IMR-90 (cell line): ENCODE data around the gene NRF1. TPM values are rescaled to one million over a fixed set of nuclear protein-coding genes. Genes with fewer than 3 reads are reported as not detected.
A peak's percentile ranks its signal among the peaks of the same experiment; 100 is the strongest.

Experiments used
- ATAC-seq: fragments of 200-7000 bp; cut with Tn5 transposase; 2 replicates; pipeline ENCODE4 v1.9.1; 2020; ENCODE audit warnings: low read depth, mild to moderate bottlenecking, moderate library complexity
- BruUV-seq: library from RNA; stranded (reverse); fragments of 400-500 nt; replicated peaks from 2 replicates; lab custom pipeline; 2021; lab: Mats Ljungman, UMichigan
- CTCF ChIA-PET: fragments of 300-600 bp; formaldehyde crosslinking; extraction: SDS; loops from one replicate; lab custom pipeline; 2021; ENCODE audit warnings: antibody characterized with exemption; lab: Yijun Ruan, JAX
- POLR2A ChIA-PET: fragments of 300-600 bp; sonication (Branson Sonifier 250); formaldehyde crosslinking; loops from one replicate; lab custom pipeline; 2022; ENCODE audit warnings: antibody characterized with exemption; ENCODE audit not compliant: unreplicated experiment; lab: Charles Lee
- DNase-seq: peaks from one replicate; pipeline ENCODE4 v3.0.0; 2013
- H2AFZ ChIP-seq: replicated peaks from 2 replicates; pipeline ENCODE3; 2013; ENCODE audit warnings: low read length, mild to moderate bottlenecking; ENCODE audit not compliant: poor library complexity
- H2AK5ac ChIP-seq: 2 replicates; pipeline ENCODE4 v1.6.1; 2013; ENCODE audit warnings: low read depth, low read length, inconsistent platforms
- H2AK9ac ChIP-seq: replicated peaks from 2 replicates; pipeline ENCODE3; 2013; ENCODE audit warnings: mild to moderate bottlenecking, low read depth, low read length, moderate library complexity; ENCODE audit not compliant: poor library complexity
- H2BK120ac ChIP-seq: 2 replicates; pipeline ENCODE4 v1.6.1; 2013; ENCODE audit warnings: low read depth, low read length, inconsistent platforms
- H2BK15ac ChIP-seq: 3 replicates; pipeline ENCODE4 v1.6.1; 2013; ENCODE audit warnings: low read depth, low read length, inconsistent platforms
- H2BK20ac ChIP-seq: 2 replicates; pipeline ENCODE4 v1.6.1; 2013; ENCODE audit warnings: low read depth, mild to moderate bottlenecking, inconsistent platforms, low read length, moderate library complexity
- H2BK5ac ChIP-seq: 2 replicates; pipeline ENCODE4 v1.6.1; 2013; ENCODE audit warnings: mild to moderate bottlenecking, low read depth, low read length, inconsistent platforms; ENCODE audit not compliant: poor library complexity, severe bottlenecking
- H3K14ac ChIP-seq: replicated peaks from 2 replicates; pipeline ENCODE4 v1.6.1; 2013; ENCODE audit warnings: low read depth, low read length, inconsistent platforms
- H3K18ac ChIP-seq: 2 replicates; pipeline ENCODE4 v1.6.1; 2013; ENCODE audit warnings: low read depth, low read length, control low read depth
- H3K23ac ChIP-seq: 2 replicates; pipeline ENCODE4 v1.6.1; 2013; ENCODE audit warnings: low read depth, low read length, inconsistent platforms
- H3K27ac ChIP-seq: 2 replicates; pipeline ENCODE4 v1.5.1; 2013; ENCODE audit warnings: mild to moderate bottlenecking, control low read depth, low read length; ENCODE audit not compliant: insufficient read depth
- H3K27me3 ChIP-seq: 2 replicates; pipeline ENCODE4 v1.6.1; 2013; ENCODE audit warnings: low read length; ENCODE audit not compliant: control insufficient read depth, insufficient read depth
- H3K36me3 ChIP-seq: 2 replicates; pipeline ENCODE4 v1.6.1; 2013; ENCODE audit warnings: low read length, mixed read lengths; ENCODE audit not compliant: control insufficient read depth, insufficient read depth
- H3K4ac ChIP-seq: 2 replicates; pipeline ENCODE4 v1.6.1; 2013; ENCODE audit warnings: low read depth, low read length, inconsistent platforms
- H3K4me1 ChIP-seq: 2 replicates; pipeline ENCODE4 v1.6.1; 2013; ENCODE audit warnings: low read length, mixed read lengths; ENCODE audit not compliant: control insufficient read depth, insufficient read depth
- H3K4me2 ChIP-seq: 2 replicates; pipeline ENCODE4 v1.6.1; 2013; ENCODE audit warnings: low read depth, mild to moderate bottlenecking, control low read depth, low read length, moderate library complexity
- H3K4me3 ChIP-seq: 2 replicates; pipeline ENCODE4 v1.5.1; 2013; ENCODE audit warnings: low read depth, mild to moderate bottlenecking, control low read depth, low read length, moderate library complexity; ENCODE audit not compliant: insufficient read depth
- H3K56ac ChIP-seq: 2 replicates; pipeline ENCODE4 v1.6.1; 2013; ENCODE audit warnings: low read length, inconsistent platforms; ENCODE audit not compliant: insufficient read depth; ENCODE audit errors: extremely low read depth
- H3K79me1 ChIP-seq, 2 experiments: 2 replicates each; pipeline ENCODE4 v1.6.1; 2013; ENCODE audit warnings: low read length in 2 of 2, inconsistent platforms in 1 of 2, low read depth in 1 of 2
- H3K9ac ChIP-seq: 2 replicates; pipeline ENCODE4 v1.6.1; 2013; ENCODE audit warnings: low read depth, low read length, control low read depth
- H3K9me1 ChIP-seq: 2 replicates; pipeline ENCODE4 v1.6.1; 2013; ENCODE audit warnings: low read length, inconsistent platforms; ENCODE audit not compliant: insufficient read depth
- H3K9me3 ChIP-seq: 2 replicates; pipeline ENCODE4 v1.6.1; 2013; ENCODE audit warnings: low read length; ENCODE audit not compliant: control insufficient read depth, insufficient read depth
- H4K20me1 ChIP-seq: 2 replicates; pipeline ENCODE4 v1.6.1; 2013; ENCODE audit warnings: low read length, inconsistent platforms; ENCODE audit not compliant: insufficient read depth
- H4K5ac ChIP-seq: 2 replicates; pipeline ENCODE4 v1.6.1; 2013; ENCODE audit warnings: mild to moderate bottlenecking, low read depth, low read length, control low read depth
- H4K8ac ChIP-seq, 2 experiments: 2 replicates each; pipeline ENCODE4 v1.6.1; 2013; ENCODE audit warnings: low read depth in 2 of 2, low read length in 2 of 2, control low read depth in 1 of 2, inconsistent platforms in 1 of 2
- H4K91ac ChIP-seq: 2 replicates; pipeline ENCODE4 v1.6.1; 2013; ENCODE audit warnings: low read depth, low read length, inconsistent platforms; ENCODE audit not compliant: insufficient read depth
- BHLHE40 ChIP-seq: fragments of 150-350 bp; IDR thresholded peaks from 2 replicates; pipeline ENCODE4 v1.6.1; 2016; ENCODE audit warnings: mild to moderate bottlenecking, low read depth, low read length
- CHD1 ChIP-seq: IDR thresholded peaks from 2 replicates; pipeline ENCODE4 v1.6.1; 2012; ENCODE audit warnings: low read depth, low read length, improper control_type of control experiment
- RAD21 ChIP-seq: IDR thresholded peaks from 2 replicates; pipeline ENCODE4 v1.6.1; 2012; ENCODE audit warnings: low read length, improper control_type of control experiment
- RFX5 ChIP-seq: IDR thresholded peaks from 2 replicates; pipeline ENCODE4 v1.8.0; 2012; ENCODE audit warnings: low read depth, mild to moderate bottlenecking, low read length, moderate library complexity
- SMC3 ChIP-seq: fragments of 150-350 bp; IDR thresholded peaks from 2 replicates; pipeline ENCODE4 v1.6.1; 2016; ENCODE audit warnings: low read depth, mild to moderate bottlenecking, antibody characterized with exemption, low read length, moderate library complexity
- WGBS, 2 experiments: methylation state at CpG; one replicate each; pipeline versions ENCODE4 v1.1.5 to v1.1.7; 2013; ENCODE audit warnings: missing lambda C conversion rate in 2 of 2; ENCODE audit not compliant: insufficient read length in 1 of 2; ENCODE audit errors: extremely low coverage in 2 of 2; 5-methylcytosine and 5-hydroxymethylcytosine counted together
- dilution Hi-C: fragments of 300-500 bp; cut with HindIII; formaldehyde crosslinking; loops from one replicate; pipeline ENCODE4 v1.14.3; 2018; ENCODE audit warnings: low sequenced_read_pairs; ENCODE audit not compliant: unreplicated experiment
- in situ Hi-C: fragments of 300-500 bp; cut with MboI; formaldehyde crosslinking; loops from 3 replicates; pipeline ENCODE4 v1.14.3; 2019; ENCODE audit warnings: low sequenced_read_pairs, inconsistent platforms, mixed read lengths
- intact Hi-C: fragments of 100-400 bp; cut with micrococcal nuclease; formaldehyde crosslinking; loops from 2 replicates; pipeline ENCODE4 v1.10.0; 2022
- polyA plus RNA-seq, 3 experiments: library from polyadenylated mRNA; depleted of rRNA; stranded (reverse); fragments of >200 nt; gene quantifications; 2 replicates each; pipeline ENCODE4 v1.2.3, GENCODE V29; 2012; ENCODE audit warnings: low replicate concordance in 1 of 3
- total RNA-seq: library from RNA; depleted of rRNA; stranded (reverse); fragments of >200 nt; gene quantifications from 2 replicates; pipeline ENCODE4 v1.2.3, GENCODE V29; 2012
- TF ChIP-seq, protein P1 (sequence below): conservative IDR thresholded peaks from 2 replicates; pipeline ENCODE4 v1.5.1; 2012; ENCODE audit warnings: mild to moderate bottlenecking, low read depth, low read length, improper control_type of control experiment
- TF ChIP-seq, protein P2 (sequence below): fragments of 150-350 bp; IDR thresholded peaks from 2 replicates; pipeline ENCODE4 v1.6.1; 2016; ENCODE audit warnings: low read depth, mild to moderate bottlenecking, low read length, moderate library complexity, borderline replicate concordance

Gene NRF1
- total and polyA plus RNA-seq, 2 of the 4 experiments (the other 2 are of a cell fraction), result 11.4 to 15.8 TPM

DNA sequence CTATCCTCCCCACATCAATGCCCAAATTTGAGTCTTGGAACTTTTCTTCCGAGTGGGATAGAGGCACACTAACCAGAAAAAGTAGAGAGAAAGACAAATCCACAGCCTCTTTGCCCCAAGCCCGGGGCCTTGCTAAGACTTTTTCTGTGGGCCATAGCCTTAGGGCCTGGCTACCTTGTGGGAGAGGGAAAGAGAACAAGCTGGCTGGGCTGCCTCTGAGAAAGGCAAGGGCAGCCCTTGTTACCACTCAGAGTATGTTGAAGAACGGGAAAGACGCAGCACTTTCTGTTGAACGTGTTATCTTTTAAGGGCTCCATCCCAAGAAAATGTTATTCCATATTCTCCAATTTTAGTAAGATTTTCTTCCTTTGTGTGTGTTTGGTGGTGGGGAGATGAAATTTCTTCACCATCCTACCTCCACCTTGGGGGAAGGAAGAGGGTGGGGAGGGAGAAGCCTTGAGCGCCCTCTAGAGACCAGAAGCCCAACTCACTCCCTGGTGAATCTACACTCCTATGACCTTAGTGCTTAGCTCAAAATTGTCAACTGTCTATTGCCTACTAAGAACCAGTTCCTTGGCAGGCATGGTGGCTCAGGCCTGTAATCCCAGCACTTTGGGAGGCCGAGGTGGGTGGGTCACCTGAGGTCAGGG, 3.9 kb upstream of the NRF1 start:
- ChIA-PET CTCF (interaction anchor here (0.5 to 1.0 kb wide), 5 partner anchors 15 to 390 kb away, joined by 3 to 4 read pairs (median 3); no protein-coding TSS in a partner anchor), POLR2A (interaction anchor here (0.7 kb wide), 1 partner anchor 39 kb away, joined by 4 read pairs; no protein-coding TSS in a partner anchor)
- Histone ChIP-seq H2AFZ (no peak overlapping the region), H3K27me3 (no peaks in the 10 kb centered on the region), H2BK20ac (no peak overlapping the region), H2BK15ac (no peak overlapping the region), H3K56ac (no peak overlapping the region), H3K4me3 (no peak overlapping the region), H3K18ac (no peak overlapping the region), H3K79me1 (peaks cover 27 to 45% of the 10 kb centered on the region in 2 experiments), H3K23ac (no peak overlapping the region), H3K4me1 (peaks cover 2% of the 10 kb centered on the region; the same call in 1 of the 2 replicates), H3K14ac (no peak overlapping the region), H4K20me1 (peaks cover 5% of the 10 kb centered on the region), H4K5ac (no peak overlapping the region), H3K9me1 (no peaks in the 10 kb centered on the region; the same call in 1 of the 2 replicates), H4K91ac (no peak overlapping the region), H2AK5ac (no peak overlapping the region), H3K4ac (no peak overlapping the region), H4K8ac (no peak overlapping the region), H3K4me2 (no peak overlapping the region), H3K9ac (no peak overlapping the region), H3K36me3 (peaks cover 7% of the 10 kb centered on the region), H2BK5ac (no peak overlapping the region), H2AK9ac (no peak overlapping the region), H3K9me3 (no peaks in the 10 kb centered on the region), H2BK120ac (no peak overlapping the region), H3K27ac (no peak overlapping the region)
- DNase-seq (no peak), ATAC-seq (no peak)
- intact Hi-C loops (no loop called here), dilution Hi-C loops (no loop called here), in situ Hi-C loops (no loop called here)
- TF ChIP-seq RFX5 (no peak), BHLHE40 (no peak), CHD1 (no peak), SMC3 (peak; percentile 42; the same call in 1 of the 2 replicates), RAD21 (peak; percentile 54)
- TF ChIP-seq, protein P1, sequence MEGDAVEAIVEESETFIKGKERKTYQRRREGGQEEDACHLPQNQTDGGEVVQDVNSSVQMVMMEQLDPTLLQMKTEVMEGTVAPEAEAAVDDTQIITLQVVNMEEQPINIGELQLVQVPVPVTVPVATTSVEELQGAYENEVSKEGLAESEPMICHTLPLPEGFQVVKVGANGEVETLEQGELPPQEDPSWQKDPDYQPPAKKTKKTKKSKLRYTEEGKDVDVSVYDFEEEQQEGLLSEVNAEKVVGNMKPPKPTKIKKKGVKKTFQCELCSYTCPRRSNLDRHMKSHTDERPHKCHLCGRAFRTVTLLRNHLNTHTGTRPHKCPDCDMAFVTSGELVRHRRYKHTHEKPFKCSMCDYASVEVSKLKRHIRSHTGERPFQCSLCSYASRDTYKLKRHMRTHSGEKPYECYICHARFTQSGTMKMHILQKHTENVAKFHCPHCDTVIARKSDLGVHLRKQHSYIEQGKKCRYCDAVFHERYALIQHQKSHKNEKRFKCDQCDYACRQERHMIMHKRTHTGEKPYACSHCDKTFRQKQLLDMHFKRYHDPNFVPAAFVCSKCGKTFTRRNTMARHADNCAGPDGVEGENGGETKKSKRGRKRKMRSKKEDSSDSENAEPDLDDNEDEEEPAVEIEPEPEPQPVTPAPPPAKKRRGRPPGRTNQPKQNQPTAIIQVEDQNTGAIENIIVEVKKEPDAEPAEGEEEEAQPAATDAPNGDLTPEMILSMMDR, result peak; percentile 51
- TF ChIP-seq, protein P2, sequence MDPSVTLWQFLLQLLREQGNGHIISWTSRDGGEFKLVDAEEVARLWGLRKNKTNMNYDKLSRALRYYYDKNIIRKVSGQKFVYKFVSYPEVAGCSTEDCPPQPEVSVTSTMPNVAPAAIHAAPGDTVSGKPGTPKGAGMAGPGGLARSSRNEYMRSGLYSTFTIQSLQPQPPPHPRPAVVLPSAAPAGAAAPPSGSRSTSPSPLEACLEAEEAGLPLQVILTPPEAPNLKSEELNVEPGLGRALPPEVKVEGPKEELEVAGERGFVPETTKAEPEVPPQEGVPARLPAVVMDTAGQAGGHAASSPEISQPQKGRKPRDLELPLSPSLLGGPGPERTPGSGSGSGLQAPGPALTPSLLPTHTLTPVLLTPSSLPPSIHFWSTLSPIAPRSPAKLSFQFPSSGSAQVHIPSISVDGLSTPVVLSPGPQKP, result no peak
- no CpG with 5 or more reads among the region's 7 CpGs for WGBS, 2 experiments
- no TSS peak for BruUV-seq
